B cell (primary cell): ENCODE data around the gene SHMT2. TPM values are rescaled to one million over a fixed set of nuclear protein-coding genes. Genes with fewer than 3 reads are reported as not detected.

Experiments used
- ATAC-seq: fragments of 200-7000 bp; cut with Tn5 transposase; one replicate; pipeline ENCODE4 v1.10.0; 2021; ENCODE audit warnings: low read depth, mild to moderate bottlenecking, moderate number of reproducible peaks, moderate library complexity
- CTCF ChIA-PET: fragments of 350-600 bp; sonication (Branson Sonifier 250); formaldehyde crosslinking; loops from one replicate; lab custom pipeline; 2021; ENCODE audit warnings: antibody characterized with exemption, inconsistent platforms; lab: Charles Lee
- POLR2A ChIA-PET: fragments of 350-600 bp; sonication (Branson Sonifier 250); formaldehyde crosslinking; loops from one replicate; lab custom pipeline; 2021; ENCODE audit warnings: antibody characterized with exemption; lab: Charles Lee
- DNase-seq: peaks from one replicate; pipeline ENCODE4 v3.0.0; 2013
- H2AFZ ChIP-seq: 2 replicates; pipeline ENCODE4 v1.6.1; 2012; ENCODE audit warnings: mild to moderate bottlenecking, low read depth, low read length; ENCODE audit not compliant: insufficient read depth, poor library complexity, severe bottlenecking
- H3K27ac ChIP-seq, 2 donors: 1 replicate in 1 of 2; 2 replicates in 1 of 2; pipeline ENCODE4 v1.5.1; 2012 to 2013; ENCODE audit warnings: low read length in 2 of 2, mild to moderate bottlenecking in 2 of 2, moderate library complexity in 1 of 2
- H3K27me3 ChIP-seq, 4 experiments: fragments of 200-600 bp in 1 of 4; sonication (generic) in 1 of 4; replicated peaks in 1 of 4; 1 replicate in 2 of 4; 2 replicates in 2 of 4; pipeline versions ENCODE4 v1.6.1 to v1.7.0; 2013 to 2016; ENCODE audit warnings: low read length in 3 of 4, mild to moderate bottlenecking in 2 of 4, mixed read lengths in 1 of 4, moderate library complexity in 1 of 4; ENCODE audit not compliant: insufficient read depth in 4 of 4, control insufficient read depth in 3 of 4; ENCODE audit errors: control extremely low read depth in 1 of 4
- H3K36me3 ChIP-seq, 2 experiments: replicated peaks in 1 of 2; 1 replicate in 1 of 2; 2 replicates in 1 of 2; pipeline versions ENCODE4 v1.6.1 to v1.7.1; 2013; ENCODE audit warnings: low read length in 1 of 2; ENCODE audit not compliant: insufficient read depth in 2 of 2, control insufficient read depth in 1 of 2; ENCODE audit errors: control extremely low read depth in 1 of 2, extremely low read depth in 1 of 2
- H3K4me1 ChIP-seq, 2 donors: fragments of 200-600 bp in 1 of 2; sonication (generic) in 1 of 2; 1 replicate in 1 of 2; 2 replicates in 1 of 2; pipeline versions ENCODE4 v1.5.1 to v1.6.1; 2013 to 2017; ENCODE audit warnings: low read length in 2 of 2; ENCODE audit not compliant: control insufficient read depth in 2 of 2, insufficient read depth in 2 of 2
- H3K4me2 ChIP-seq: replicated peaks from 2 replicates; pipeline ENCODE3; 2012; ENCODE audit warnings: mild to moderate bottlenecking, low read depth, low read length; ENCODE audit not compliant: poor library complexity, severe bottlenecking
- H3K4me3 ChIP-seq, 5 experiments: fragments of 200-600 bp in 1 of 5; sonication (generic) in 1 of 5; 1 replicate in 3 of 5; 2 replicates in 2 of 5; pipeline versions ENCODE4 v1.5.1 to v1.7.0; 2011 to 2016; ENCODE audit warnings: low read length in 4 of 5, mild to moderate bottlenecking in 4 of 5, low read depth in 2 of 5, control low read depth in 1 of 5, moderate library complexity in 1 of 5; ENCODE audit not compliant: insufficient read depth in 1 of 5; ENCODE audit errors: control extremely low read depth in 1 of 5, extremely low read depth in 1 of 5
- H3K79me2 ChIP-seq: fragments of 200-600 bp; sonication (generic); one replicate; pipeline ENCODE4 v1.6.0; 2016; ENCODE audit warnings: low read length; ENCODE audit not compliant: control insufficient read depth, insufficient read depth
- H3K9ac ChIP-seq: fragments of 200-600 bp; sonication (generic); 2 replicates; pipeline ENCODE4 v1.6.1; 2017; ENCODE audit warnings: mild to moderate bottlenecking, low read length, moderate library complexity
- H3K9me3 ChIP-seq, 3 donors: one replicate each; pipeline versions ENCODE4 v1.6.1 to v1.7.1; 2013; ENCODE audit warnings: low read length in 2 of 3; ENCODE audit not compliant: control insufficient read depth in 2 of 3, insufficient read depth in 1 of 3; ENCODE audit errors: control extremely low read depth in 1 of 3
- H4K20me1 ChIP-seq: 2 replicates; pipeline ENCODE4 v1.6.0; 2012; ENCODE audit warnings: mild to moderate bottlenecking, low read length; ENCODE audit not compliant: insufficient read depth, control insufficient read depth, poor library complexity, severe bottlenecking
- H3K27ac Mint-ChIP-seq: one replicate; pipeline ENCODE4 v1.8.0; 2021; ENCODE audit warnings: mixed read lengths
- H3K27me3 Mint-ChIP-seq: one replicate; pipeline ENCODE4 v1.8.0; 2021; ENCODE audit warnings: mixed read lengths
- H3K4me1 Mint-ChIP-seq: one replicate; pipeline ENCODE4 v1.8.0; 2021; ENCODE audit warnings: mixed read lengths
- H3K4me3 Mint-ChIP-seq: one replicate; pipeline ENCODE4 v1.8.0; 2021; ENCODE audit warnings: mixed read lengths
- H3K9me3 Mint-ChIP-seq: one replicate; pipeline ENCODE4 v1.8.0; 2022; ENCODE audit warnings: mixed read lengths; ENCODE audit not compliant: insufficient read depth
- EZH2 ChIP-seq: IDR thresholded peaks from 2 replicates; pipeline ENCODE4 v1.6.1; 2012; ENCODE audit warnings: borderline replicate concordance, low read depth, mild to moderate bottlenecking, moderate library complexity, low read length; ENCODE audit not compliant: insufficient read depth, poor library complexity, severe bottlenecking
- WGBS: methylation state at CpG from one replicate; pipeline ENCODE4 v1.1.5; 2013; ENCODE audit warnings: missing lambda C conversion rate; ENCODE audit not compliant: insufficient coverage; 5-methylcytosine and 5-hydroxymethylcytosine counted together
- intact Hi-C: fragments of 100-400 bp; cut with micrococcal nuclease; formaldehyde crosslinking; loops from one replicate; pipeline ENCODE4 v1.10.0; 2022
- polyA plus RNA-seq: library from polyadenylated mRNA; depleted of rRNA; stranded (reverse); fragments of >200 nt; gene quantifications from 2 replicates; pipeline ENCODE4 v1.2.3, GENCODE V29; 2012
- total RNA-seq, 2 donors: library from RNA; stranded (reverse); fragments of 120-200 nt in 1 of 2; gene quantifications; 1 replicate in 1 of 2; 2 replicates in 1 of 2; pipeline versions ENCODE4 v1.2.3 to v1.2.4, GENCODE V29; 2013 to 2022
- TF ChIP-seq, protein P1 (sequence below): fragments of 200-600 bp; IDR thresholded peaks from one replicate; pipeline ENCODE4 v1.8.0; 2022; ENCODE audit warnings: antibody characterized with exemption, mild to moderate bottlenecking

SHMT2 gene
- total and polyA plus RNA-seq, 2 donors (not counting 1 experiment from before 2014, with no cell fraction given): 166 to 236 TPM

DNA sequence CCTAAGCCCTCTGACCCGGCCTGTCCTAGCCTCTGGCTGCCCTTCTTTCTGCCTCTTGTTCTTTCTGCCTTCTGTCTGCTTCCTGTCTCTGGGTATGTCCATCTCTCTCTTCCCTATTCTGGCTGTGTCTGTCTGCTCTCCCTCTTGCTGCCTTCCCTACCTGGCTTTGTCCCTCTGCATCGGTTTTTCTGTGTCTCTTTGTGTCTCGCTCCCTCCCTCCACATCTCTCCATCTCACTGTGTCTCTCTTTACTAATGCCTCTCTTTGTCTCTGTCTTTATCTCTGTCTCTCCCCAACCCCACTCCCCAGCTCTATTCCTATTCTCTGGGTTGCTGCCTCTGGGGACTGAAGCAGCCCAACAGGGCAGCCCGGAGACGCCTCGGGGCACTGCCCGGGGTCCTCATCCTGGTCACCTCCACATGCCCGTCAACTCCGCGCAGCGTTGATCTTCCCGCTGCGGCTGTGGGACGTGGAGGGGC is 10.1 kb downstream of the SHMT2 start:
- Histone ChIP-seq H3K79me2 (peaks cover 12% of the 10 kb centered on the region), H3K4me3 (peak overlapping the region; percentile 19 to 79 (median 75)), H3K9ac (peak overlapping the region; percentile 74), H3K4me2 (peak overlapping the region; percentile 95), H3K4me1 (peaks cover 88 to 96% of the 10 kb centered on the region in 2 donors), H3K36me3 (no peaks in the 10 kb centered on the region), H4K20me1 (peaks cover 8% of the 10 kb centered on the region), H3K27ac (peak overlapping the region; percentile 70 to 81), H2AFZ (peak overlapping the region; percentile 78), H3K9me3 (peaks cover 0 to 24% (median 0%) of the 10 kb centered on the region in 3 donors), H3K27me3 (peaks cover 0 to 75% (median 32%) of the 10 kb centered on the region in 4 experiments)
- H3K27me3 Mint-ChIP-seq: peaks cover 12% of the 10 kb centered on the region
- peak overlapping the region; percentile 92 for H3K27ac Mint-ChIP-seq
- ATAC-seq (no peak), DNase-seq (no peak)
- 4% methylated on average over 14 of the region's 14 CpGs for WGBS
- H3K4me3 Mint-ChIP-seq: peak overlapping the region; percentile 89
- intact Hi-C loops: loop anchor here (1.0 to 10.0 kb wide), 7 partner anchors 10 to 485 kb away; partner anchors contain the start of genes GLI1, PRIM1, SHMT2 and STAT6
- peaks cover 88% of the 10 kb centered on the region for H3K4me1 Mint-ChIP-seq
- TF ChIP-seq EZH2: no peak
- TF ChIP-seq, protein P1, sequence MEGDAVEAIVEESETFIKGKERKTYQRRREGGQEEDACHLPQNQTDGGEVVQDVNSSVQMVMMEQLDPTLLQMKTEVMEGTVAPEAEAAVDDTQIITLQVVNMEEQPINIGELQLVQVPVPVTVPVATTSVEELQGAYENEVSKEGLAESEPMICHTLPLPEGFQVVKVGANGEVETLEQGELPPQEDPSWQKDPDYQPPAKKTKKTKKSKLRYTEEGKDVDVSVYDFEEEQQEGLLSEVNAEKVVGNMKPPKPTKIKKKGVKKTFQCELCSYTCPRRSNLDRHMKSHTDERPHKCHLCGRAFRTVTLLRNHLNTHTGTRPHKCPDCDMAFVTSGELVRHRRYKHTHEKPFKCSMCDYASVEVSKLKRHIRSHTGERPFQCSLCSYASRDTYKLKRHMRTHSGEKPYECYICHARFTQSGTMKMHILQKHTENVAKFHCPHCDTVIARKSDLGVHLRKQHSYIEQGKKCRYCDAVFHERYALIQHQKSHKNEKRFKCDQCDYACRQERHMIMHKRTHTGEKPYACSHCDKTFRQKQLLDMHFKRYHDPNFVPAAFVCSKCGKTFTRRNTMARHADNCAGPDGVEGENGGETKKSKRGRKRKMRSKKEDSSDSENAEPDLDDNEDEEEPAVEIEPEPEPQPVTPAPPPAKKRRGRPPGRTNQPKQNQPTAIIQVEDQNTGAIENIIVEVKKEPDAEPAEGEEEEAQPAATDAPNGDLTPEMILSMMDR: no peak
- ChIA-PET POLR2A (interaction anchor here (0.7 to 11.2 kb wide), 4 partner anchors 10 to 551 kb away, joined by 3 to 110 read pairs (median 54); partner anchors contain the start of genes NXPH4, PTGES3 and SHMT2), CTCF (interaction anchor here (0.7 to 31.1 kb wide), 9 partner anchors 11 to 221 kb away, joined by 3 to 838 read pairs (median 5); partner anchors contain the start of genes LRP1, NXPH4, SHMT2 and STAT6)
- no peaks in the 10 kb centered on the region for H3K9me3 Mint-ChIP-seq
